ENCODE results near the gene PTEN.
"Not testable (repeated sequence)": the region's sequence is repeated elsewhere in the genome, so short reads cannot be mapped to it uniquely, and the experiment has no call there.

The PTEN gene

GRCh38 chr10:87873656-87874055 is 10.2 kb downstream of the PTEN start:
- DNase-seq: no peak

GRCh38 chr10:87875929-87876571 is 12.6 kb downstream of the PTEN start:
- no peak for DNase-seq

GRCh38 chr10:87878664-87879459 is 15.4 kb downstream of the PTEN start:
- no peak for DNase-seq

- no peak for DNase-seq
Observed at GRCh38 chr10:87880336-87880735, 16.9 kb downstream of the PTEN start.

DNA sequence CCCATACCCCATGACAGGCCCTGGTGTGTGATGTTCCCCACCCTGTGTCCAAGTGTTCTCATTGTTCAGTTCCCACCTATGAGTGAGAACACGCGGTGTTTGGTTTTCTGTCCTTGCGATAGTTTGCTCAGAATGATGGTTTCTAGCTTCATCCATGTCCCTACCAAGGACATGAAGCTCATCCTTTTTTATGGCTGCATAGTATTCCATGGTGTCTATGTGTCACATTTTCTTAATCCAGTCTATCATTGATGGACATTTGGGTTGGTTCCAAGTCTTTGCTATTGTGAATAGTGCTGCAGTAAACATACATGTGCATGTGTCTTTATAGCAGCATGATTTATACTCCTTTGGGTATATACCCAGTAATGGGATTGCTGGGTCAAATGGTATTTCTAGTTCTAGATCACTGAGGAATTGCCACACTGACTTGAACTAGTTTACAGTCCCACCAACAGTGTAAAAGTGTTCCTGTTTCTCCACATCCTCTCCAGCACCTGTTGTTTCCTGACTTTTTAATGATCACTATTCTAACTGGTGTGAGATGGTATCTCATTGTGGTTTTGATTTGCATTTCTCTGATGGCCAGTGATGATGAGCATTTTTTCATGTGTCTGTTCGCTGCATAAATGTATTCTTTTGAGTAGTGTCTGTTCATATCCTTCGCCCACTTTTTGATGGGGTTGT is 18.1 kb downstream of the PTEN start:
- DNase-seq: not testable (repeated sequence)

DNA sequence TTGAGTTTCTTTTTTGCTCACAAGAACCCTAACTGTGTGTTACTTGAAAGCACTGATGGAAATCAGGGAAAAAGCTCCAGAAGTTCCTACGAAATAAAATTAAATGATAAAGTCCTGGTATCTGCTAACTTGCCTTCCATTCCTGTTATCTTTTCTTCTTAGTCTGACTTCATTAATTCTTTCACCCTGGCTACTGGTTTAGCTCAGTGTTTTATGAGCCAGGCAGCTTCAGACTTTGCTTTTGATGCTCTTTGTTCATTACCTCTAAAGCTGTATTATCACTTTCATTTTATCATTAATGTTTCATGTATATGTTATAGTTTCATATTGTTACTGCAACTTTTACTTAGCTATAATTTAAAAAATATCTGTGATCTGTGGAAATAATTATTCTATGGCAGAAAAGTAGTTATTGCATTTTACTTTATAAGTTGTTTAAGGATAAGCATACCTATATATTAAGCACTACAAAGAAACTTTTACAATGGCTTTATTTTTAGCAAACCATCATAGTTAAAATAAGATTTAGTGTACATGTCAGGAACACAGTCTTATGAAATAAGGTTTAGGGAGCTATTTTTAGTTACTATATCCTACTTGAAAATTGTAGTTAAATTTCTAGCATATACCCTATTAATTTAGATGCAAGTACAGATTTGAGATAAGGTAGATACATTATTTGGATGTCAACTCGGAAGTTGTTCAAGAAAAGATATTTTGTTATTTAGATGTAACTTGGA is 19.3 kb downstream of the PTEN start:
- DNase-seq: no peak

DNA sequence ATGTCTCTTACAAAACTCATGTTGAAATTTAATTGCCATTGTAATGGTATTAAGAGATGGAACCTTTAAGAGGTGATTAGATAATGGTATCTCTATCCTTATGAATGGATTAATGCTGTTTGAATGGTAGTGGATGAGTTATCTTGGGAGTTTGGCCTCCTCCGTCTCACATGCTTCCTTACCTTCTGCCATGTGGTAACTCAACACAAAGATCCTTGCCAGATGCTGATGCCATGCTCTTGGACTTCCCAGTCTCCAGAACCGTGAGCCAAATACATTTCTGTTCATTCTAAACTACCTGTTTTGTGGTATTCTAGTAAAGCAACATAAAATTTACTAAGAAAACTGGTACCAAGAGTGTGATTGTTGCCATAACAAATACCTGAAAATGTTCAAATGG is 23.2 kb downstream of the PTEN start:
- no peak for DNase-seq

DNA sequence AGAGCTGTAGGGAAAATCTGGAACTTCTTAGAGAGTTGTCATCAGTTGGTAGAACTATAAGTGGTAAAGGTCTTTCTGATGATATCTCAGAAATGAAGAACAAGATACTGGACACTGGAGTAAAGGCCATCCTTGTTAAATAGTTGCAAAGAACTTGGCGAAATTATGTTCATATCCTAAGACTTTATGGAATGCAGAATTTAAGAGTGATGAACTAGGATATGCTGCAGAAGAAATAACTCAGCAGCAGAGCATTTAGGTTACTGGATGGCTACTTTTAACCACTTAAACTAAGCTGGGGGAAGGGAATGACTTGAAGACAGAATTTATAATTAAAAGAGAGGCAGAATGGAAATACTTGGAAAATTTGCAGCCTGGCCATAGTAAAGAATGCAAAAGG is 23.7 kb downstream of the PTEN start:
- no peak for DNase-seq

DNA sequence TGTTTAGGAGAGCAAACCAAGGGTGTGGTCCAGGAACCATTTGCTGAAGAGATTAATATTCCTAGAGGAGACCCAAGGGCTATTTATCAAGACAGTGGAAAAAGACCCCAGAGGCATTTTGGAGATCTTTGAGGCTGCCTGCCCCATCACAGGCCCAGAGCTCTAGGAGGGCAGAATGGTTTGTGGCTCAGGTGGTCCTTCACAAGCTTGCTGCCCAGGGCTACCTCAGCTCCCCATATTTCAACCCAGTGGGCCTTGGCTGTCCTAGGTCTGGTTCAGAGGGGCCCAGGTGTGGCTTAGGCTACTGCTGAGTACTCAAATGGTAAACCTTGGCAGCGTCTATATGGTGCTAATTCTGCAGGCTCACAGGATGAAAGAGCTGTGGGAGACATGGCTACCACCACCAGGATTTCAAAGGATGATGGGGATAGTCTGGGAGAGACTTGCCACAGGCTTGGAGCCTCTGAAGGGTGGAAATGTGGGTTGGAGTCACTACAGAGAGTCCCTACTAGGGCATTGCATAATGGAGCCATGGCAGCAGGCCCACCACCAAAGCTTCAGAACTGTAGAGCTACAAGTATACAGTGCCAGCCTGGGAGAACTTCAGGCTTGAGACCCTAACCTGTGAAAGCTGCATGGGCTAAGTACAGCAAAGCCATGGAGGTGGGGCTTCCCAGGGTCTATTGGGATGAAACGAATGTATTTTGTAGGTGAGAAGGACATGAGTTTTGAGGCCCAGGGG is 24.3 kb downstream of the PTEN start:
- no peak for DNase-seq

- no peak for DNase-seq
Observed at GRCh38 chr10:87895430-87895829, 32.0 kb downstream of the PTEN start.

DNA sequence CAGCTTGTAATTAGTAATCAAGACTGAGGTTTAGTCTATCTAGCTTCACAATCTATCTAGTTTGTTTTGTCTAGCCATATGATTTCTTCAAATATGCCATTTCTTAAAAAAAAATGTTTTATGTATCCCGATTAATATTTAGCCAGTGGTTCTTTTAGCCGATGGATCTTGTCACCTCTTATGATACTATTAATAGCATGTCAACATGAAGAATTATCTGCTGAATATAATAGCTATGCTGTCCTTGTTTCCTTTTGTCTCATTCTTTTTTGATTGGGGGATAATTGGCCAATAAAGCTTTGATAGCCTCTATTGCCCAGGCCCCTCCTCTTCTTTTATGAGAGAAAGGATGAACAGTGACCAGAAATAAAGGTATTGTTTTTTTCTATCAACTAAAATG is 32.8 kb downstream of the PTEN start:
- DNase-seq: no peak

DNA sequence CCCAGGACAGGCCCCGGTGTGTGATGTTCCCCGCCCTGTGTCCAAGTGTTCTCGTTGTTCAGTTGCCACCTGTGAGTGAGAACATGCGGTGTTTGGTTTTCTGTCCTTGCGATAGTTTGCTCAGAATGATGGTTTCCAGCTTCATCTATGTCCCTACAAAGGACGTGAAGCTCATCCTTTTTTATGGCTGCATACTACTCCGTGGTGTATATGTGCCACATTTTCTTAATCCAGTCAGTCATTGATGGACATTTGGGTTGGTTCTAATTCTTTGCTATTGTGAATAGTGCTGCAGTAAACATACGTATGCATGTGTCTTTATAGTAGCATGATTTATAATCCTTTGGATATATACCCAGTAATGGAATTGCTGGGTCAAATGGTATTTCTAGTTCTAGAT is 34.5 kb downstream of the PTEN start:
- DNase-seq: not testable (repeated sequence)

GRCh38 chr10:87903396-87903795 is 40.0 kb downstream of the PTEN start:
- not testable (repeated sequence) for DNase-seq

GRCh38 chr10:87913156-87913921 is 49.9 kb downstream of the PTEN start:
- no peak for DNase-seq

DNA sequence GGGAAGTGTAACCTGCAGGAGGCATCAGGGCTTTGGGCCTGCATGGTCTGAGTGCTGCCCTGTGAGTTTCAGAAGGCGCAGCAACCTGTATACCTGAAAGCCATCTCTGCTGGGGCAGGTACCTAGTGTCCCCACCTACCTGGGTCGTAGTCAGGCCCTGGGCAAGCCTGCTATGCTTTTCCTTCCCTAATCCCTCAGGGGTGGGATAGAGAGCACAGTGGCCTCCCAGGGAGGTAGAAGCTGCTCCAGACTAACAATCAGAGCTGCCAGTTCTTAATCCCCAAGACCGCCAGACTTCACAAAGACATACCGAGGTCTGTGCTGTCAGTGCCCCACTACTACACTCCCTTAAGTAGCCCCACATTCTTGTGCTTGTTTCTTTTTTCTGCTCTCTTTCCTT is 52.0 kb downstream of the PTEN start:
- DNase-seq: no peak

DNA sequence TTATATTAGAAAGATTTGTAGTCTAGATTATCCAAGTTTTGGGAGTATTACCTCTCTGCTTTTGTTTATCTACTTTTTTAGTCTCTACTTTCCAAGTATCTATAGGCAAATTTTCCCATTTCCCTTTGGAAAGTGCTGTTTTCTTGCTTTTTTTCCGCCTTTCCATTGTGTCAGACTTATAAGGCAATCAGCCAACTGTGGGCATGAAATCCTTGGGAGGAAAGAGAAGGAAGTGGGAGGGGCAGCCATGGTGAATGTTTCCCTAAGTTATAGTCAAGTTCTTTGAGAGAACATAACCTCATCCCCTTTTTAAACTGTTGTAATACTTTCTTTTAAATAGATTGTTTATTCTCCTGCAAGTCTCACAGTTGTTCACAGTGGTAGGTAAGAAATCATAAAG is 52.6 kb downstream of the PTEN start:
- DNase-seq: no peak

GRCh38 chr10:87916515-87916914 is 53.1 kb downstream of the PTEN start:
- no peak for DNase-seq

- no peak for DNase-seq
Observed at GRCh38 chr10:87918254-87918859, 54.9 kb downstream of the PTEN start.

GRCh38 chr10:87920538-87920937 is 57.1 kb downstream of the PTEN start:
- DNase-seq: no peak

- DNase-seq: no peak
Observed at GRCh38 chr10:87921931-87922688, 58.7 kb downstream of the PTEN start.

GRCh38 chr10:87923233-87923632 is 59.8 kb downstream of the PTEN start:
- no peak for DNase-seq

All from NCI-H1694 (cell line).